Mesothelial cell of epicardium (in vitro differentiated cells): ENCODE data around the gene GPR141. TPM values are rescaled to one million over a fixed set of nuclear protein-coding genes. Genes with fewer than 3 reads are reported as not detected.

Source experiments
- DNase-seq, 2 experiments: peaks; one replicate each; pipeline ENCODE4 v3.0.0; 2021; ENCODE audit warnings: low spot score in 2 of 2; ENCODE audit not compliant: unreplicated experiment in 2 of 2
- H3K27ac Mint-ChIP-seq: 2 replicates; pipeline ENCODE4 v1.8.0; 2021; ENCODE audit warnings: mixed read lengths
- H3K27me3 Mint-ChIP-seq: 2 replicates; pipeline ENCODE4 v1.8.0; 2021; ENCODE audit warnings: low read depth, mixed read lengths
- H3K36me3 Mint-ChIP-seq: 2 replicates; pipeline ENCODE4 v1.8.0; 2021; ENCODE audit warnings: mixed read lengths
- H3K4me1 Mint-ChIP-seq: 2 replicates; pipeline ENCODE4 v1.8.0; 2021; ENCODE audit warnings: mixed read lengths
- H3K4me3 Mint-ChIP-seq: 2 replicates; pipeline ENCODE4 v1.8.0; 2021; ENCODE audit warnings: mild to moderate bottlenecking, moderate library complexity, mixed read lengths
- H3K9me3 Mint-ChIP-seq: 2 replicates; pipeline ENCODE4 v1.8.0; 2021; ENCODE audit warnings: mixed read lengths
- total RNA-seq: library from RNA; stranded (reverse); gene quantifications from 3 replicates; pipeline ENCODE4 v1.2.1, GENCODE V29; 2021
- TF ChIP-seq, protein P1 (sequence below): fragments of 200-600 bp; sonication (generic); IDR thresholded peaks from one replicate; pipeline ENCODE4 v1.5.0; 2021; ENCODE audit warnings: antibody characterized with exemption; ENCODE audit not compliant: unreplicated experiment

GPR141 gene
- total RNA-seq, 1 donor from 2014 or later, result 1.0 TPM

GRCh38 chr7:37784015-37784414 lies 100.4 kb downstream of the GPR141 start:
- H3K27ac Mint-ChIP-seq, result no peak overlapping the region

GRCh38 chr7:37786741-37787569 lies 103.4 kb downstream of the GPR141 start:
- DNase-seq, result no peak
- H3K4me1 Mint-ChIP-seq, result no peaks in the 10 kb centered on the region
- no peak overlapping the region for H3K4me3 Mint-ChIP-seq
- TF ChIP-seq, protein P1, sequence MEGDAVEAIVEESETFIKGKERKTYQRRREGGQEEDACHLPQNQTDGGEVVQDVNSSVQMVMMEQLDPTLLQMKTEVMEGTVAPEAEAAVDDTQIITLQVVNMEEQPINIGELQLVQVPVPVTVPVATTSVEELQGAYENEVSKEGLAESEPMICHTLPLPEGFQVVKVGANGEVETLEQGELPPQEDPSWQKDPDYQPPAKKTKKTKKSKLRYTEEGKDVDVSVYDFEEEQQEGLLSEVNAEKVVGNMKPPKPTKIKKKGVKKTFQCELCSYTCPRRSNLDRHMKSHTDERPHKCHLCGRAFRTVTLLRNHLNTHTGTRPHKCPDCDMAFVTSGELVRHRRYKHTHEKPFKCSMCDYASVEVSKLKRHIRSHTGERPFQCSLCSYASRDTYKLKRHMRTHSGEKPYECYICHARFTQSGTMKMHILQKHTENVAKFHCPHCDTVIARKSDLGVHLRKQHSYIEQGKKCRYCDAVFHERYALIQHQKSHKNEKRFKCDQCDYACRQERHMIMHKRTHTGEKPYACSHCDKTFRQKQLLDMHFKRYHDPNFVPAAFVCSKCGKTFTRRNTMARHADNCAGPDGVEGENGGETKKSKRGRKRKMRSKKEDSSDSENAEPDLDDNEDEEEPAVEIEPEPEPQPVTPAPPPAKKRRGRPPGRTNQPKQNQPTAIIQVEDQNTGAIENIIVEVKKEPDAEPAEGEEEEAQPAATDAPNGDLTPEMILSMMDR, result no peak
- peaks cover 28% of the 10 kb centered on the region for H3K27me3 Mint-ChIP-seq
- H3K27ac Mint-ChIP-seq, result no peak overlapping the region
- H3K36me3 Mint-ChIP-seq, result no peaks in the 10 kb centered on the region
- no peaks in the 10 kb centered on the region for H3K9me3 Mint-ChIP-seq

More at GRCh38 chr7:37784015-37784414, 100.4 kb downstream of the GPR141 start:
- Mint-ChIP-seq H3K36me3 (no peaks in the 10 kb centered on the region), H3K4me3 (no peak overlapping the region), H3K9me3 (no peaks in the 10 kb centered on the region), H3K4me1 (no peaks in the 10 kb centered on the region), H3K27me3 (peaks cover 29% of the 10 kb centered on the region)
- DNase-seq, result no peak
- TF ChIP-seq, protein P1, result no peak

Other genes starting within 250 kb of the GPR141 start
- 6.7 to 12.0 TPM (median 9.6 TPM) in 3 replicates for gene ELMO1, start 234.9 kb upstream of the GPR141 start, total RNA-seq
- gene NME8, start 164.8 kb downstream of the GPR141 start, total RNA-seq, result 0.86 to 1.2 TPM (median 1.1 TPM) in 3 replicates
- gene SFRP4, start 233.1 kb downstream of the GPR141 start, total RNA-seq, result 5.7 to 6.6 TPM (median 6.4 TPM) in 3 replicates
- 5.8 to 6.2 TPM (median 6.0 TPM) in 3 replicates for gene EPDR1, start 236.9 kb downstream of the GPR141 start, total RNA-seq